HG03280 (cell line): ENCODE data around the gene ISCU.
"Not testable (repeated sequence)": the region's sequence is repeated elsewhere in the genome, so short reads cannot be mapped to it uniquely, and the experiment has no call there.

Experiments
- ATAC-seq: cut with Tn5 transposase; IDR thresholded peaks from one replicate; pipeline ENCODE4 v1.9.1; 2021; ENCODE audit warnings: mild to moderate bottlenecking, moderate library complexity; ENCODE audit not compliant: unreplicated experiment

ISCU gene

GRCh38 chr12:108586306-108586705 lies 23.9 kb downstream of the ISCU start:
- ATAC-seq: no peak

GRCh38 chr12:108587826-108588225 lies 25.4 kb downstream of the ISCU start:
- ATAC-seq: no peak

GRCh38 chr12:108589028-108589839 lies 26.8 kb downstream of the ISCU start:
- no peak for ATAC-seq

GRCh38 chr12:108589840-108590229 lies 27.4 kb downstream of the ISCU start:
- no peak for ATAC-seq

- ATAC-seq: not testable (repeated sequence)
Measured at GRCh38 chr12:108590463-108590862, 28.1 kb downstream of the ISCU start.

GRCh38 chr12:108591267-108591980 lies 29.0 kb downstream of the ISCU start:
- no peak for ATAC-seq

- no peak for ATAC-seq
Measured at GRCh38 chr12:108592033-108592909, 29.9 kb downstream of the ISCU start.

- no peak for ATAC-seq
Measured at GRCh38 chr12:108594323-108594903, 32.0 kb downstream of the ISCU start.

GRCh38 chr12:108594960-108595710 lies 32.7 kb downstream of the ISCU start:
- ATAC-seq: no peak

- no peak for ATAC-seq
Measured at GRCh38 chr12:108595711-108596647, 33.6 kb downstream of the ISCU start.

- ATAC-seq: no peak
Measured at GRCh38 chr12:108596854-108597558, 34.6 kb downstream of the ISCU start.

- no peak for ATAC-seq
Measured at GRCh38 chr12:108597559-108598471, 35.4 kb downstream of the ISCU start, which contains the start of gene TMEM119. Gene TMEM119, minus strand, starts transcription at chr12:108598084. Its CDS starts 5,701 bp downstream, at chr12:108592383.

- ATAC-seq: no peak
Measured at GRCh38 chr12:108598553-108599250, 36.3 kb downstream of the ISCU start.

GRCh38 chr12:108599541-108599940 lies 37.1 kb downstream of the ISCU start:
- ATAC-seq: no peak

GRCh38 chr12:108599948-108600701 lies 37.7 kb downstream of the ISCU start:
- no peak for ATAC-seq

GRCh38 chr12:108600702-108601007 lies 38.3 kb downstream of the ISCU start:
- ATAC-seq: no peak
